GM12878 (cell line): ENCODE results near the gene SGIP1.

Experiments
- RFX5 ChIP-seq: IDR thresholded peaks from 2 replicates; pipeline ENCODE4 v1.6.1; 2011; ENCODE audit warnings: low read depth, low read length, improper control_type of control experiment
- TF ChIP-seq, protein P1 (sequence below): fragments of 450-650 bp; IDR thresholded peaks from 2 replicates; pipeline ENCODE4 v1.6.1; 2016; ENCODE audit warnings: mild to moderate bottlenecking, moderate library complexity, borderline replicate concordance

DNA sequence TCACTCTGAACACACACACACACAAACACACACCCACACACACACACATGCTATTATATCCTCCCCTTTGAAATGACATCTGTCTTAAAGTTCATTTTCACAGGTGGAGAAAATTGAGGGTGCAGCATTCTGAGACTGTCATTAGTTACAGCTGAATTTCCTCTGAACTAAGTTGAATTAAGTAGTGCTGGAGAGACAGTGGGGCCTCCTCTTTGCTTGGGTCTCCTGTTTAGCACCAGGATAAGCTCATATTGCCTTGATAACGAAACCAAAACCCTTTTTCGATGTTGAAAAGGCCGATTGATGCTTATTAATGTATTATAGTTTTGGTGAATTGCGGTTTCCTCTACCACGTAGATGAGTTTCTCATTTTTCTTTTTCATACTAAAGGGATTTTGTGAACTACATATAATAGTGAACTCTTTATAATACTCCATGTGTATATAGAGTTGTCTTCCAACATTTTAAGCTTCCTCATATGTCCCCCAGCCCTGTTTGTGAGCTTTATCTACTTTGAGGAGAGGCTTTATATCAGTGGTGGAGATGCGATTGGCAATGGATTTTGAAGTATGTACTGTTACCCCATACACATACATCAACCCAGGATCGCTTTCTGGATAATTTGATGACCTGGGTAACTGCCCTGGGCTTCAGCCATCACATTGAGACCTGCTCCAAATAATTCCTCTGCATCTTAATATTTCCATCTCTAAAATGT lies 235.7 kb downstream of the SGIP1 start:
- TF ChIP-seq, protein P1, sequence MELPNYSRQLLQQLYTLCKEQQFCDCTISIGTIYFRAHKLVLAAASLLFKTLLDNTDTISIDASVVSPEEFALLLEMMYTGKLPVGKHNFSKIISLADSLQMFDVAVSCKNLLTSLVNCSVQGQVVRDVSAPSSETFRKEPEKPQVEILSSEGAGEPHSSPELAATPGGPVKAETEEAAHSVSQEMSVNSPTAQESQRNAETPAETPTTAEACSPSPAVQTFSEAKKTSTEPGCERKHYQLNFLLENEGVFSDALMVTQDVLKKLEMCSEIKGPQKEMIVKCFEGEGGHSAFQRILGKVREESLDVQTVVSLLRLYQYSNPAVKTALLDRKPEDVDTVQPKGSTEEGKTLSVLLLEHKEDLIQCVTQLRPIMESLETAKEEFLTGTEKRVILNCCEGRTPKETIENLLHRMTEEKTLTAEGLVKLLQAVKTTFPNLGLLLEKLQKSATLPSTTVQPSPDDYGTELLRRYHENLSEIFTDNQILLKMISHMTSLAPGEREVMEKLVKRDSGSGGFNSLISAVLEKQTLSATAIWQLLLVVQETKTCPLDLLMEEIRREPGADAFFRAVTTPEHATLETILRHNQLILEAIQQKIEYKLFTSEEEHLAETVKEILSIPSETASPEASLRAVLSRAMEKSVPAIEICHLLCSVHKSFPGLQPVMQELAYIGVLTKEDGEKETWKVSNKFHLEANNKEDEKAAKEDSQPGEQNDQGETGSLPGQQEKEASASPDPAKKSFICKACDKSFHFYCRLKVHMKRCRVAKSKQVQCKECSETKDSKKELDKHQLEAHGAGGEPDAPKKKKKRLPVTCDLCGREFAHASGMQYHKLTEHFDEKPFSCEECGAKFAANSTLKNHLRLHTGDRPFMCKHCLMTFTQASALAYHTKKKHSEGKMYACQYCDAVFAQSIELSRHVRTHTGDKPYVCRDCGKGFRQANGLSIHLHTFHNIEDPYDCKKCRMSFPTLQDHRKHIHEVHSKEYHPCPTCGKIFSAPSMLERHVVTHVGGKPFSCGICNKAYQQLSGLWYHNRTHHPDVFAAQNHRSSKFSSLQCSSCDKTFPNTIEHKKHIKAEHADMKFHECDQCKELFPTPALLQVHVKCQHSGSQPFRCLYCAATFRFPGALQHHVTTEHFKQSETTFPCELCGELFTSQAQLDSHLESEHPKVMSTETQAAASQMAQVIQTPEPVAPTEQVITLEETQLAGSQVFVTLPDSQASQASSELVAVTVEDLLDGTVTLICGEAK, result no peak
- no peak for TF ChIP-seq RFX5
